ENCODE data around the gene ADGRV1. TPM values are rescaled to one million over a fixed set of nuclear protein-coding genes. Genes with fewer than 3 reads are reported as not detected.
A peak's percentile ranks its signal among the peaks of the same experiment; 100 is the strongest.

ADGRV1 gene
- total RNA-seq, 2 donors from 2014 or later: 16.4 to 20.9 TPM

DNA sequence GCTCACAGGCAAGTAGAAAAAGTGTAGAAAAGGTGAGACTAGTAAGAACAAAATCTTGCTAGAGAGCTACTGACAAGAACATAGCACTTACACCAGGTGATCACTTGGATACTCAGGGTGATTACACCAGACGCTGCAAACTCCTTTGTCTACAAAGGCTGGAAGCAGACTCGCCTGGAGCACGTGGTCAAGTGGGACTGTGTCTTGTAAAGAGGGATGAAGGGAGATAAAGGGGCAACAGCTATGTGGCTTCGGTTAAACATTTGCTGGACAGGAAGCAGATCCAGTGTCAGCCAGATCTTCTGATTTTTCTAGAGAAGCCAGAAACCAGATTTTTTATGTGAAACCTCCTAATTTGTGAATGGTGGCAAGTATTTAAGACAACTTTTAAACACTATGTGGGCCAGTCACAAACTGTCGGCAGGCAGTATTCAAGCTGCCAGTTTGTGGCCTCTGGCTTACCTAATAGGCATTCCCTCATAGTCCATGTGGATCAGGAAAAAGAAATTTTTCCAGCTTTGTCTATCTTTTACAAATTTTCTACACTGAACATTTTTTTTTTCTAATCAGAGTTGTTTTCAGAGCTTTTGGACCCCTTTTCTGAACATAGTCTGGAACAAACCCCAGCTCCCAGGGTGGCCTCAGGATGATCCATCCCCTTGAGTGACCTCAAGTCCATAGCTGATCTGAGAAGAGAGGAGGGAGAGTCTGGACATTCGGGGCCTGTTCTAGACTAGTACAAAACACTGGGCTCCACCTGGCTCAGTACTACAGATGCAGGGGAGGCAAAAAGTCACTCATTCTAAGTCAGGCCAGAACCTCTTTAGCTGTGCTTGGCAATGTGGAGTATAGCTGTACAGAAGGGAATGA lies 561.6 kb downstream of the ADGRV1 start:
- intact Hi-C loops (cut with DNase I): loop anchor here (5.0 to 10.0 kb wide), 2 partner anchors 165 to 262 kb away; partner anchors contain the start of gene ARRDC3
- DNase-seq (ENCODE audit: low spot score): no peak
- peaks cover 7% of the 10 kb centered on the region for H3K4me1 ChIP-seq (replicated peaks)
- no peaks in the 10 kb centered on the region for H3K9me3 ChIP-seq
- H3K27me3 ChIP-seq (replicated peaks; ENCODE audit: insufficient read depth): no peaks in the 10 kb centered on the region
- 65% methylated on average over 6 of the region's 6 CpGs for WGBS
- no peak overlapping the region for H3K4me3 ChIP-seq
- H3K27ac ChIP-seq: peak overlapping the region; percentile 30 to 54
- H3K36me3 ChIP-seq: no peaks in the 10 kb centered on the region
- TF ChIP-seq POLR2A (IDR thresholded peaks at IDR 0.05) (no peak), POLR2AphosphoS5 (IDR thresholded peaks at IDR 0.05) (no peak)
- TF ChIP-seq, protein P1, sequence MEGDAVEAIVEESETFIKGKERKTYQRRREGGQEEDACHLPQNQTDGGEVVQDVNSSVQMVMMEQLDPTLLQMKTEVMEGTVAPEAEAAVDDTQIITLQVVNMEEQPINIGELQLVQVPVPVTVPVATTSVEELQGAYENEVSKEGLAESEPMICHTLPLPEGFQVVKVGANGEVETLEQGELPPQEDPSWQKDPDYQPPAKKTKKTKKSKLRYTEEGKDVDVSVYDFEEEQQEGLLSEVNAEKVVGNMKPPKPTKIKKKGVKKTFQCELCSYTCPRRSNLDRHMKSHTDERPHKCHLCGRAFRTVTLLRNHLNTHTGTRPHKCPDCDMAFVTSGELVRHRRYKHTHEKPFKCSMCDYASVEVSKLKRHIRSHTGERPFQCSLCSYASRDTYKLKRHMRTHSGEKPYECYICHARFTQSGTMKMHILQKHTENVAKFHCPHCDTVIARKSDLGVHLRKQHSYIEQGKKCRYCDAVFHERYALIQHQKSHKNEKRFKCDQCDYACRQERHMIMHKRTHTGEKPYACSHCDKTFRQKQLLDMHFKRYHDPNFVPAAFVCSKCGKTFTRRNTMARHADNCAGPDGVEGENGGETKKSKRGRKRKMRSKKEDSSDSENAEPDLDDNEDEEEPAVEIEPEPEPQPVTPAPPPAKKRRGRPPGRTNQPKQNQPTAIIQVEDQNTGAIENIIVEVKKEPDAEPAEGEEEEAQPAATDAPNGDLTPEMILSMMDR (IDR thresholded peaks at IDR 0.05): no peak

DNA sequence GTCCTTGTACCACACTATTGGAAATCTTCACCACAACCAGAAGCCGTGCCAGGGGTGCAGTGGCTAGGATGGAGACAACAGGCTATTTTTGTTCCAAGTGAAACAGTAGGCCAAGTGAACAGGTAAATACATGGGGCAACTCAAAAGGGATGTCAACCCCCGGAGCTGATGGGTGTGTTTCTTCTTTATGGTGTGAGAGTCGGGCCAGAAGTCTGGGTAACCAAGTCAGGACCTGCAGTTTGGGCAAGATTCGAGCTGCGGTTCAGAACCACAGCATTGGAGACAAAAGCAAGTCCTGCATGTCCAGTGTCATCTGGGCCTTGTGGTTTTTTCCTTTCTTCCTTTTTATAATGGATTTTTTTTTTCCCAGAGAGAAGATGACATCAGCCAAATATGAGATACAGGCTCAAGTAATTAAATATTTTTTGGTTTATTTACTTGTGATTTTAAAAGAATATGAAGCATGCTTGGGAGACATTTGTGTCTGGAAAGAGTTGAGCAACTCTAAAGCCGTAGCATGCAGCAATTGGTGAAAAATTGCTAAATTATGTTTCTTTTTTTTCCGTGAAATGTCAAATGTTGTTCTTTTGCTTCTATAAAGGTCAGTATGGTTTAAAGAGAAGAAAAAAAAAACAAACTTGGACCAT lies 562.9 kb downstream of the ADGRV1 start:
- intact Hi-C loops (cut with DNase I): loop anchor here (5.0 to 10.0 kb wide), 2 partner anchors 163 to 261 kb away; partner anchors contain the start of gene ARRDC3
- WGBS: 42% methylated on average over 7 of the region's 7 CpGs
- H3K4me3 ChIP-seq: no peak overlapping the region
- DNase-seq (ENCODE audit: low spot score): peak; percentile 56
- no peaks in the 10 kb centered on the region for H3K9me3 ChIP-seq
- TF ChIP-seq POLR2AphosphoS5 (IDR thresholded peaks at IDR 0.05): peak; percentile 31
- TF ChIP-seq, protein P1 (IDR thresholded peaks at IDR 0.05): no peak
- no peak for TF ChIP-seq POLR2A (IDR thresholded peaks at IDR 0.05)
- peaks cover 7% of the 10 kb centered on the region for H3K4me1 ChIP-seq (replicated peaks)
- no peaks in the 10 kb centered on the region for H3K36me3 ChIP-seq
- peak overlapping the region; percentile 10 to 54 for H3K27ac ChIP-seq
- H3K27me3 ChIP-seq (replicated peaks; ENCODE audit: insufficient read depth): no peaks in the 10 kb centered on the region

DNA sequence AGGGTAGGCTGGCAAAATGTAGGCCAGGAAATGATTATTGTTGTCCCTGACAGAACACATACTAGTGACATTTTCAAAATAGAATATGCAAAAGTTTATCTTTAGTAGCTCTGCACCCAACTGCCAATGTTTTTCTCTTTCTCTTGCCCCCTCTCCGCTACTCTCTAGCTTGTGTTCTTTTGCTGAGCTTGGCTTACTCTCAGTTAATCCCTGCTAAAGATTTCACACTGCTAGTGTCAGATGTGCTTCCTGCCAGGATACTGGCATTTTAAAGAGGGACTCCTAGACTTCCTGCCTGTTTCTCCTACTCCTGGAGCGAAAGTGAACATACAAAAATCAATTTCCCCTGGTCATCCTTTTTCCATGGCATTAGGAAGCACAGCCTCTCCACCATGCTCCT lies 564.1 kb downstream of the ADGRV1 start:
- no peak for DNase-seq (ENCODE audit: low spot score)
- WGBS: 85% methylated on average over 2 of the region's 2 CpGs
- H3K27ac ChIP-seq: peak overlapping the region; percentile 10 to 15
- H3K4me3 ChIP-seq: no peak overlapping the region
- H3K27me3 ChIP-seq (replicated peaks; ENCODE audit: insufficient read depth): no peaks in the 10 kb centered on the region
- intact Hi-C loops (cut with DNase I): loop anchor here (5.0 to 10.0 kb wide), 2 partner anchors 162 to 260 kb away; partner anchors contain the start of gene ARRDC3
- peaks cover 14% of the 10 kb centered on the region for H3K4me1 ChIP-seq (replicated peaks)
- no peaks in the 10 kb centered on the region for H3K36me3 ChIP-seq
- no peaks in the 10 kb centered on the region for H3K9me3 ChIP-seq
- TF ChIP-seq, protein P1 (IDR thresholded peaks at IDR 0.05): no peak
- TF ChIP-seq POLR2A (IDR thresholded peaks at IDR 0.05): no peak
- no peak for TF ChIP-seq POLR2AphosphoS5 (IDR thresholded peaks at IDR 0.05)

DNA sequence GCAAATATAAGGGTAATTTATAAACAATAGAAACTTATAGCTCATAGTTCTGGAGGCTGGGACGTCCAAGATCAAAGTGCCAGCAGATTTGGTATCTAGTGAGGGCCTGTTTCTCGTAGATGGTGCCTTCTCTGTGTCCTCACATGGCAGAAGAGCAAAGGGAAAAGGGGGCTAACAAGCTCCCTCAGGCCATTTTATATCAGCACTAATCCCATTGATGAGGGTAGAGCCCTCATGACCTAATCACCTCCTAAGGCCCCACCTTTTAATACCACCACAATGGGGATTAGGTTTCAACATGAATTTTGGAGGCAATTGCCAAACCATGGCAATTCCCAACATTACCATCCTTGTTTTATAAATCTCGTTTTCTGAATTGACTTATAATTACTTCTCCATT lies 564.7 kb downstream of the ADGRV1 start:
- no peak overlapping the region for H3K4me3 ChIP-seq
- intact Hi-C loops (cut with DNase I): loop anchor here (5.0 to 10.0 kb wide), 2 partner anchors 162 to 259 kb away; partner anchors contain the start of gene ARRDC3
- no peaks in the 10 kb centered on the region for H3K27me3 ChIP-seq (replicated peaks; ENCODE audit: insufficient read depth)
- no peak for DNase-seq (ENCODE audit: low spot score)
- peak overlapping the region in 1 of 2 donors; percentile 10 for H3K27ac ChIP-seq
- 58% methylated on average over 3 of the region's 3 CpGs for whole genome bisulfite sequencing
- no peak for TF ChIP-seq POLR2AphosphoS5 (IDR thresholded peaks at IDR 0.05)
- TF ChIP-seq, protein P1 (IDR thresholded peaks at IDR 0.05): no peak
- TF ChIP-seq POLR2A (IDR thresholded peaks at IDR 0.05): no peak
- H3K9me3 ChIP-seq: no peaks in the 10 kb centered on the region
- H3K36me3 ChIP-seq: no peaks in the 10 kb centered on the region
- H3K4me1 ChIP-seq (replicated peaks): peaks cover 14% of the 10 kb centered on the region

Data from prostate gland (tissue), 2 donors.